Neuronal stem cell (in vitro differentiated cells): ENCODE measurements around the gene NMUR1.

Experiments used
- DNase-seq: peaks from one replicate; pipeline ENCODE4 v3.0.0-alpha.2; 2013; ENCODE audit warnings: low spot score
- H2AFZ ChIP-seq: one replicate; pipeline ENCODE4 v1.6.1; 2013; ENCODE audit warnings: mild to moderate bottlenecking, low read length, inconsistent platforms
- H2AK5ac ChIP-seq: 2 replicates; pipeline ENCODE4 v1.6.1; 2013; ENCODE audit warnings: low read depth, mild to moderate bottlenecking, inconsistent platforms, low read length, moderate library complexity, mixed read lengths
- H2BK120ac ChIP-seq: 2 replicates; pipeline ENCODE4 v1.6.1; 2013; ENCODE audit warnings: low read depth, mild to moderate bottlenecking, inconsistent platforms, low read length, moderate library complexity, mixed read lengths
- H2BK12ac ChIP-seq: one replicate; pipeline ENCODE4 v1.6.1; 2013; ENCODE audit warnings: low read length, inconsistent platforms
- H2BK15ac ChIP-seq: 2 replicates; pipeline ENCODE4 v1.6.1; 2013; ENCODE audit warnings: mild to moderate bottlenecking, low read length, inconsistent platforms, mixed read lengths
- H2BK5ac ChIP-seq: one replicate; pipeline ENCODE4 v1.6.1; 2013; ENCODE audit warnings: inconsistent platforms, mild to moderate bottlenecking, low read length, moderate library complexity
- H3K14ac ChIP-seq: one replicate; pipeline ENCODE4 v1.6.1; 2013; ENCODE audit warnings: low read length, inconsistent platforms
- H3K18ac ChIP-seq: 2 replicates; pipeline ENCODE4 v1.6.1; 2013; ENCODE audit warnings: low read length, inconsistent platforms
- H3K23ac ChIP-seq: 2 replicates; pipeline ENCODE4 v1.6.1; 2013; ENCODE audit warnings: low read depth, mild to moderate bottlenecking, mixed read lengths, low read length, inconsistent platforms; ENCODE audit not compliant: poor library complexity
- H3K27ac ChIP-seq: replicated peaks from 3 replicates; pipeline ENCODE4 v1.5.1; 2013; ENCODE audit warnings: low read length, inconsistent platforms
- H3K27me3 ChIP-seq, 3 experiments: 2 replicates each; pipeline ENCODE4 v1.6.1; 2013; ENCODE audit warnings: low read length in 3 of 3, mild to moderate bottlenecking in 2 of 3, inconsistent platforms in 1 of 3, low read depth in 1 of 3, mixed read lengths in 1 of 3, moderate library complexity in 1 of 3; ENCODE audit not compliant: control insufficient read depth in 3 of 3, insufficient read depth in 3 of 3
- H3K36me3 ChIP-seq, 2 donors: replicated peaks in 1 of 2; 2 replicates each; pipeline ENCODE4 v1.6.1; 2013; ENCODE audit warnings: low read length in 2 of 2; ENCODE audit not compliant: control insufficient read depth in 2 of 2, insufficient read depth in 2 of 2
- H3K4ac ChIP-seq: 2 replicates; pipeline ENCODE4 v1.6.1; 2013; ENCODE audit warnings: inconsistent platforms, mild to moderate bottlenecking, low read length, moderate library complexity
- H3K4me1 ChIP-seq, 2 donors: 1 replicate in 1 of 2; 2 replicates in 1 of 2; pipeline ENCODE4 v1.6.1; 2013; ENCODE audit warnings: low read length in 2 of 2, low read depth in 1 of 2; ENCODE audit not compliant: control insufficient read depth in 2 of 2, insufficient read depth in 1 of 2
- H3K4me2 ChIP-seq: one replicate; pipeline ENCODE4 v1.6.1; 2013; ENCODE audit warnings: mild to moderate bottlenecking, low read length, inconsistent platforms; ENCODE audit not compliant: insufficient read depth, poor library complexity, severe bottlenecking
- H3K4me3 ChIP-seq, 2 donors: 2 replicates each; pipeline ENCODE4 v1.5.1; 2013; ENCODE audit warnings: low read length in 2 of 2, mild to moderate bottlenecking in 2 of 2, inconsistent platforms in 1 of 2, moderate library complexity in 1 of 2
- H3K79me1 ChIP-seq: one replicate; pipeline ENCODE4 v1.6.1; 2013; ENCODE audit warnings: low read depth, mild to moderate bottlenecking, inconsistent platforms, low read length, moderate library complexity
- H3K9ac ChIP-seq: one replicate; pipeline ENCODE4 v1.6.1; 2013; ENCODE audit warnings: mild to moderate bottlenecking, low read depth, low read length, inconsistent platforms; ENCODE audit not compliant: poor library complexity
- H3K9me3 ChIP-seq, 2 donors: replicated peaks in 1 of 2; 2 replicates each; pipeline versions ENCODE3 to v1.6.1; 2013; ENCODE audit warnings: low read length in 2 of 2, mild to moderate bottlenecking in 2 of 2, inconsistent platforms in 1 of 2, low read depth in 1 of 2, mixed read lengths in 1 of 2, moderate library complexity in 1 of 2; ENCODE audit not compliant: control insufficient read depth in 2 of 2, insufficient read depth in 1 of 2
- H4K8ac ChIP-seq: one replicate; pipeline ENCODE4 v1.6.1; 2013; ENCODE audit warnings: low read depth, mild to moderate bottlenecking, inconsistent platforms, low read length, moderate library complexity
- H4K91ac ChIP-seq: one replicate; pipeline ENCODE4 v1.6.1; 2013; ENCODE audit warnings: low read length, low read depth, mild to moderate bottlenecking, inconsistent platforms; ENCODE audit not compliant: poor library complexity
- WGBS, 2 donors: extraction: QIAGEN DNeasy Blood & Tissue Kit; methylation state at CpG; one replicate each; pipeline ENCODE4 v1.1.7; 2013; ENCODE audit warnings: missing lambda C conversion rate in 2 of 2, mixed read lengths in 1 of 2; ENCODE audit not compliant: insufficient read length in 2 of 2, insufficient replicate concordance in 1 of 2; ENCODE audit errors: extremely low coverage in 2 of 2; 5-methylcytosine and 5-hydroxymethylcytosine counted together

NMUR1 gene

GRCh38 chr2:231546014-231546715 lies 15.9 kb upstream of the NMUR1 start:
- H2BK15ac ChIP-seq, result no peak overlapping the region
- H3K9ac ChIP-seq, result no peak overlapping the region
- H2AK5ac ChIP-seq, result no peak overlapping the region
- H3K4me1 ChIP-seq, result no peaks in the 10 kb centered on the region
- H3K9me3 ChIP-seq, result peaks cover 2 to 12% of the 10 kb centered on the region in 2 donors
- H3K27me3 ChIP-seq, result peaks cover 0 to 3% (median 0%) of the 10 kb centered on the region in 3 experiments
- H2BK12ac ChIP-seq, result no peak overlapping the region
- no peak overlapping the region for H3K18ac ChIP-seq
- H2AFZ ChIP-seq, result peak overlapping the region; percentile 74
- no peaks in the 10 kb centered on the region for H3K36me3 ChIP-seq
- no peak overlapping the region for H3K4me2 ChIP-seq
- DNase-seq, result no peak
- no peak overlapping the region for H3K4me3 ChIP-seq
- H3K4ac ChIP-seq, result no peak overlapping the region
- no peak overlapping the region for H4K91ac ChIP-seq
- H2BK5ac ChIP-seq, result no peak overlapping the region
- no peaks in the 10 kb centered on the region for H3K79me1 ChIP-seq
- no peak overlapping the region for H3K14ac ChIP-seq
- H3K27ac ChIP-seq, result no peak overlapping the region
- H4K8ac ChIP-seq, result no peak overlapping the region
- H3K23ac ChIP-seq, result no peak overlapping the region
- no peak overlapping the region for H2BK120ac ChIP-seq
- no CpG with 5 or more reads among the region's 13 CpGs for WGBS, 2 donors

GRCh38 chr2:231545105-231545902 lies 15.1 kb upstream of the NMUR1 start:
- Histone ChIP-seq H3K23ac (no peak overlapping the region), H2AK5ac (no peak overlapping the region), H3K27ac (no peak overlapping the region), H2BK12ac (no peak overlapping the region), H3K18ac (no peak overlapping the region), H2AFZ (peak overlapping the region; percentile 74), H3K9me3 (peaks cover 2 to 12% of the 10 kb centered on the region in 2 donors), H3K4me1 (peaks cover 0 to 2% of the 10 kb centered on the region in 2 donors), H2BK5ac (no peak overlapping the region), H3K79me1 (no peaks in the 10 kb centered on the region), H3K27me3 (peaks cover 0 to 3% (median 0%) of the 10 kb centered on the region in 3 experiments), H2BK120ac (no peak overlapping the region), H3K4me2 (no peak overlapping the region), H4K91ac (no peak overlapping the region), H3K36me3 (no peaks in the 10 kb centered on the region), H3K9ac (no peak overlapping the region), H3K4me3 (no peak overlapping the region), H3K4ac (no peak overlapping the region), H2BK15ac (no peak overlapping the region), H3K14ac (no peak overlapping the region), H4K8ac (no peak overlapping the region)
- no CpG with 5 or more reads among the region's 14 CpGs for WGBS, 2 donors
- DNase-seq, result no peak

GRCh38 chr2:231542136-231542535 lies 11.9 kb upstream of the NMUR1 start:
- H3K4me2 ChIP-seq, result no peak overlapping the region
- H3K9me3 ChIP-seq, result peaks cover 2 to 12% of the 10 kb centered on the region in 2 donors
- no peak overlapping the region for H4K8ac ChIP-seq
- H3K27ac ChIP-seq, result no peak overlapping the region
- no peak overlapping the region for H2AFZ ChIP-seq
- no peaks in the 10 kb centered on the region for H3K27me3 ChIP-seq
- WGBS, 2 donors, result no CpG with 5 or more reads among the region's 3 CpGs
- no peak overlapping the region for H2BK120ac ChIP-seq
- H2AK5ac ChIP-seq, result no peak overlapping the region
- no peak overlapping the region for H2BK15ac ChIP-seq
- no peak overlapping the region for H2BK5ac ChIP-seq
- no peaks in the 10 kb centered on the region for H3K79me1 ChIP-seq
- H3K4me1 ChIP-seq, result peaks cover 1 to 10% of the 10 kb centered on the region in 2 donors
- H3K9ac ChIP-seq, result no peak overlapping the region
- H3K36me3 ChIP-seq, result no peaks in the 10 kb centered on the region
- no peak overlapping the region for H3K18ac ChIP-seq
- H3K4ac ChIP-seq, result no peak overlapping the region
- H3K4me3 ChIP-seq, result no peak overlapping the region
- H3K14ac ChIP-seq, result no peak overlapping the region
- no peak overlapping the region for H3K23ac ChIP-seq
- H4K91ac ChIP-seq, result no peak overlapping the region
- H2BK12ac ChIP-seq, result no peak overlapping the region
- DNase-seq, result no peak

GRCh38 chr2:231541645-231542044 lies 11.4 kb upstream of the NMUR1 start:
- WGBS, 2 donors, result no CpG with 5 or more reads among the region's 11 CpGs
- Histone ChIP-seq H2BK12ac (no peak overlapping the region), H2BK5ac (no peak overlapping the region)

More at GRCh38 chr2:231541645-231542044, 11.4 kb upstream of the NMUR1 start:
- H3K9ac ChIP-seq, result no peak overlapping the region
- no peak overlapping the region for H2AFZ ChIP-seq
- no peak overlapping the region for H3K27ac ChIP-seq
- H4K91ac ChIP-seq, result no peak overlapping the region
- H3K9me3 ChIP-seq, result peaks cover 2 to 12% of the 10 kb centered on the region in 2 donors
- no peak overlapping the region for H3K23ac ChIP-seq
- no peak overlapping the region for H2BK120ac ChIP-seq
- no peak overlapping the region for H2BK15ac ChIP-seq
- H3K4me1 ChIP-seq, result peaks cover 1 to 10% of the 10 kb centered on the region in 2 donors
- H3K36me3 ChIP-seq, result no peaks in the 10 kb centered on the region
- no peak overlapping the region for H3K18ac ChIP-seq
- no peak overlapping the region for H3K14ac ChIP-seq
- H2AK5ac ChIP-seq, result no peak overlapping the region
- H3K4me2 ChIP-seq, result no peak overlapping the region
- H3K4ac ChIP-seq, result no peak overlapping the region
- H4K8ac ChIP-seq, result no peak overlapping the region
- no peak overlapping the region for H3K4me3 ChIP-seq
- DNase-seq, result no peak
- no peaks in the 10 kb centered on the region for H3K79me1 ChIP-seq
- no peaks in the 10 kb centered on the region for H3K27me3 ChIP-seq
